ENCODE data around the gene MKI67. TPM values are rescaled to one million over a fixed set of nuclear protein-coding genes. Genes with fewer than 3 reads are reported as not detected.

MKI67 gene
- total RNA-seq, 1 donor from 2014 or later, result 40.6 TPM

DNA sequence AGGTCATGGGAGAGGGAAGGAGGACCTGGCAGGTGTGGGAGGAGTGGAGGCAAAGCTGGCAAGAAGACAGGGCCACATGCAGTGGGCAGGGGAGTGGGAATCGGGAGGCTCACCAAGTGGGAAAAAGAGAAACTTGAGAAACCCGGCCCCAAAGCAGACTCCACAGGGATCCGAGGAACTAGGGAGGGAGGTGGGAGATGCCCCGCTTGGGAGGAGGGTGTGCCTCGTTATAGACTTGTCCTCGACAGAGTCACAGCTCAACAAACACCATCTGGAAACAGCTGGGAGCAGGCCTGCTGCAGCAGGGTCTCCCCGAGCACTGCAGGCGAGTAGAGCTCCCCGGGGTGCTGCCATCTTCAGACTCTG, 54.8 kb downstream of the MKI67 start:
- no peak overlapping the region for H3K4me3 ChIP-seq (ENCODE audit: low read depth, low read length)
- TF ChIP-seq, protein P1, sequence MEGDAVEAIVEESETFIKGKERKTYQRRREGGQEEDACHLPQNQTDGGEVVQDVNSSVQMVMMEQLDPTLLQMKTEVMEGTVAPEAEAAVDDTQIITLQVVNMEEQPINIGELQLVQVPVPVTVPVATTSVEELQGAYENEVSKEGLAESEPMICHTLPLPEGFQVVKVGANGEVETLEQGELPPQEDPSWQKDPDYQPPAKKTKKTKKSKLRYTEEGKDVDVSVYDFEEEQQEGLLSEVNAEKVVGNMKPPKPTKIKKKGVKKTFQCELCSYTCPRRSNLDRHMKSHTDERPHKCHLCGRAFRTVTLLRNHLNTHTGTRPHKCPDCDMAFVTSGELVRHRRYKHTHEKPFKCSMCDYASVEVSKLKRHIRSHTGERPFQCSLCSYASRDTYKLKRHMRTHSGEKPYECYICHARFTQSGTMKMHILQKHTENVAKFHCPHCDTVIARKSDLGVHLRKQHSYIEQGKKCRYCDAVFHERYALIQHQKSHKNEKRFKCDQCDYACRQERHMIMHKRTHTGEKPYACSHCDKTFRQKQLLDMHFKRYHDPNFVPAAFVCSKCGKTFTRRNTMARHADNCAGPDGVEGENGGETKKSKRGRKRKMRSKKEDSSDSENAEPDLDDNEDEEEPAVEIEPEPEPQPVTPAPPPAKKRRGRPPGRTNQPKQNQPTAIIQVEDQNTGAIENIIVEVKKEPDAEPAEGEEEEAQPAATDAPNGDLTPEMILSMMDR (conservative IDR thresholded peaks at IDR 0.05; ENCODE audit: low read depth, low read length), result no peak
- no peak for DNase-seq (ENCODE audit: low read depth)

DNA sequence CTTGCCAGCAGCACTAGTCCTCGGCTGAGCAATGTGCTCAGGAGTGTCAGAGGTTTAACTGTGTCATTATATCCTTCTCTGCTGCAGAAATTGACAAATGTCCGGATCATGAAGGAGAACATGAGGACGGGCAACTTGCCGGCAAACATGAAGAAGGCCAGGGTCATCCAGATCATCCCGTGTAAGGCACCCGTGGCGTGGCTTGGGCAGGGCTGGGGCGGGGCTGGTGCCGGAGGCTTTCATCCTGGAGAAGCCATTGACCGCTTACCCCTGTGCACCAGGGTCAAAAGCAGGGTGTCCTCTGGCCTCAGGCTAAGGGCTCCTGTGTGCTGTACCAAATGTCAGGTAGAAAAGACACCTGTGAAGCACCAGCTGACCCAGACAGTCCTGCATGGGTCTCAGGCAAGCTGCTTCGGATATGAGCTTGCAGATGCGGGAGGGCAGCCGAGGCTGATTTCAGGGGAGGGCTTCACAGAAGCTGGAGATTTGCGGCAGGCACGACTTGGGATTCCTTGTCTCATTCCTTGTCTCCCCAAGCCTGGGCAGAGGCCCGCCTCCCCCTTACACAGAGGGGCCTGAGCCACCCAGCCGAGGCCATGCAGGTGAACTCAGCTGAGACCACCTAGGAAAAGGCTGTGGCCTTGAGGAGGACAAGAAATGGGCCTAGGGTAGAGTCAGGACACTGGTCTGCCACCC, 55.4 kb downstream of the MKI67 start:
- H3K4me3 ChIP-seq (ENCODE audit: low read depth, low read length), result no peak overlapping the region
- TF ChIP-seq, protein P1 (conservative IDR thresholded peaks at IDR 0.05; ENCODE audit: low read depth, low read length), result no peak
- DNase-seq (ENCODE audit: low read depth), result no peak

DNA sequence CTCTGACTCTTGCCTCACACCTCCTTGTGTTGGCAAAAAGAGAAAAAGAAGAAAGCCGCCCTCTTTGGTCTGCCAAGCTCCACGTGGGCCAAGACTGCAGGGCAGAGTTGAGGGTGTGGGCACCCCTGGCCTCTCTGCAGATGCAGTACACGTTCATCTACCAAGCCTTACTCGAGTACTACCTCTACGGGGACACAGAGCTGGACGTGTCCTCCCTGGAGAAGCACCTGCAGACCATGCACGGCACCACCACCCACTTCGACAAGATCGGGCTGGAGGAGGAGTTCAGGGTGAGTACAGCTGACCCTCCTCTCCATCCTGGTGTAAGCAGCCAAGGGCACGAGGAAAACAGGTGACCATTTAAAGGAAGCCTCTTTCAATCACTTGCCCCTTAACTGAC, 56.1 kb downstream of the MKI67 start:
- DNase-seq (ENCODE audit: low read depth), result no peak
- no peak overlapping the region for H3K4me3 ChIP-seq (ENCODE audit: low read depth, low read length)
- TF ChIP-seq, protein P1 (conservative IDR thresholded peaks at IDR 0.05; ENCODE audit: low read depth, low read length), result no peak

DNA sequence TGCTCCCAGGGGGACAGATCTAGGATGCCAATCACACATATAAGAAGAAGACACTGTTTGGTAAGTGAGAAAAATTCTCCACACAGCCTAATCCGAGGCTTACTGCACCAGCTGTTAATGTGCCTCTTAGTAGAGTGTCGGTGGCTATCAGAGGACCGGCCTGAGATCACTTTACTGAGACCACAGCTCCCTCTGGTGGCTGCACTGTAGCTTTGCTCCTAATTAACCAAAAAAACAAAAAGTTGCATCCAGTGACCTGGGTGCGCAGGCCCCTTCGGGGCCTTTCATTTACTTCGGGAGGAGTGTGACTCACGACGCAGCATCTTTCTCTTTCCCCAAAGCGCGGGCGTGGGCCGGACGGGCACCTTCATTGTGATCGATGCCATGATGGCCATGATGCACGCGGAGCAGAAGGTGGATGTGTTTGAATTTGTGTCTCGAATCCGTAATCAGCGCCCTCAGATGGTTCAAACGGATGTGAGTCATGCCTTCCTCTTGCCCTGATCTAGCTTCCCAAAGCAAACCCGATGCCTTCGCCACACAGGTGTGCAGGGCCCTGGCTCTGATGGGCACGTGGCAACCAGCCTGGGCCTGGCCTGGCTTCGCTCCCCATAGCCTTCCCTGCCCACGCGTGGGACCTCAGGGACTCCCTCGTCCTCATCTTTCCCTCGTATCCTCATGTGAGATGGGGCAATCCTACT, 56.7 kb downstream of the MKI67 start:
- TF ChIP-seq, protein P1 (conservative IDR thresholded peaks at IDR 0.05; ENCODE audit: low read depth, low read length), result peak; percentile 84
- H3K4me3 ChIP-seq (ENCODE audit: low read depth, low read length), result no peak overlapping the region
- peak; percentile 13 for DNase-seq (ENCODE audit: low read depth)

DNA sequence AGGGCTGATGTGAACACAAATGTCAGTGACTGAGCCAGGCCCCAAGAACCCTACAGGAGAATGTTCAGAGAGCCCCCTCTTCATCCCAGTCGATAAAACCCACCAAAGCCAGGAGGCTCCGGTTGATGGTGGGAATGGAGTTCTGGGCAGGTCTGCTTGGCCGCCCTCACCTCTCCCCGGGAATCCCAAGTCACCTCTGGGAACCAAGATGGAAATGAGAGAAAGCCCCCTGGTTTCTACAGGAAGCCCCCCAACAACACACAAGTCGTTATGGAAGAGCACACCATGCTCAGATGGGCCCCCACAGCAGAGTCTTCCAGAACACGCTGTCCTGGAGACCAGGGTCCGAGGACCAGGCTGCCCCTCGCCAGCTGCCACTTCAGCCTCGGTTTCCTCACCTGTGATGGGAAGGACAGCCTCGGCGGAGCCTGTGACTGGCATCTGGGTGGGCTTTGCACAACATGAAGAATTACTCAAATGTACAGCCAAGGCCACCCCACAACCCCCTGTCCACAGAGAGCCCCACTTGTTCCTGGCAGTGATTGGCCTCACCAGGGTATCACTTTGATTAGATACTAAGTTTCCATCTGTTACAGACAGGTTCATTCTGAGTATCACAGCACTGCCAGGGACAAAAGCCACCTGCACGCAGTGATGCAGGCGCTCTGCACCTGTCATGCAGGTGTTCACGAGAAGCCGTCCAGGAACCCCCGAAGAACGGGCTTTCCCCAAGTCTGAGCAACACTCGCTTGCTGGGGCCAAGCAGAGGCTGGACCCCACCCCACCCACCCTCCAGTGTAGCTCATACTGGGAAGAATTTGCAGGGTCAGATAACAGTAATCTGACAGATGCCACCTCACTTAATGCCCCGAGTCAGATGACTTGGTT, 57.6 kb downstream of the MKI67 start:
- no peak for DNase-seq (ENCODE audit: low read depth)
- H3K4me3 ChIP-seq (ENCODE audit: low read depth, low read length), result no peak overlapping the region
- TF ChIP-seq, protein P1 (conservative IDR thresholded peaks at IDR 0.05; ENCODE audit: low read depth, low read length), result no peak

DNA sequence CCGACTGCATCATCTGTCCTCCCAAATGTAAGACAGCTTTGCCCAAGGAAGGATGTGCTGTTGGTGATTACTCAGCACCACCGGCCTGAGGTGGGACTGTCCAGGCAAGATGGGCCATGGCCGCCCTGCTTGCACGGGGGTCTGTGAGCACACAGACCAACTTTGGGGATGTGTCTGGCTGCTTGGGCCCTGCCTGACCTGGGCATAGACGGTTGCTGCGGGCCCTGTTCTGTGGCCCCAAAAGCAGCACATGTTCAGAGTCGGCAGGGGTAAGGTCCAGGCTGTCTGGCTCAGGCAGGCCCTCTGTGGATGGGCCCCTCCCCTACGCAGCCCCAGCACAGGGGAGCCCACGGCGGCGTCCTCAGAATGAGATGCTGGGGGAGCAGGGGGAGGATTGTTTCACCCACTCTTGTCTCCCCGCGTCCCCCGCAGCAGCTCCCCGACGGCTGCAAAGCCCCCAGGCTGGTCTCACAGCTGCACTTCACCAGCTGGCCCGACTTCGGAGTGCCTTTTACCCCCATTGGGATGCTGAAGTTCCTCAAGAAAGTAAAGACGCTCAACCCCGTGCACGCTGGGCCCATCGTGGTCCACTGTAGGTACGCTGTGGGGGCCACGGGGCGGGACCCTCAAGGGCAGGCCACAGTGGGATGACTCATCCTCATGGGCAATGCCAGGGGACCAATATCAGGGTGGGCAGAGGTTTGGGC, 58.4 kb downstream of the MKI67 start:
- no peak for DNase-seq (ENCODE audit: low read depth)
- H3K4me3 ChIP-seq (ENCODE audit: low read depth, low read length), result no peak overlapping the region
- TF ChIP-seq, protein P1 (conservative IDR thresholded peaks at IDR 0.05; ENCODE audit: low read depth, low read length), result no peak
